Measurements from ENCODE around the gene SERTAD2.

Gene SERTAD2

GRCh38 chr2:64615192-64615763 is 38.4 kb downstream of the SERTAD2 start:
- H3K9me3 ChIP-seq (ENCODE audit: insufficient read depth, low read depth, low read length), result no peaks in the 10 kb centered on the region
- no peak overlapping the region for H2AFZ ChIP-seq (ENCODE audit: low read length)
- no peak overlapping the region for H3K9ac ChIP-seq (ENCODE audit: low read depth, low read length, poor library complexity, severe bottlenecking)
- TF ChIP-seq CTCF (conservative IDR thresholded peaks at IDR 0.05; ENCODE audit: low read length) (no peak), EZH2phosphoT487 (IDR thresholded peaks at IDR 0.05; ENCODE audit: borderline replicate concordance) (no peak)
- no peaks in the 10 kb centered on the region for H3K27me3 ChIP-seq (ENCODE audit: insufficient read depth, low read length, poor library complexity, severe bottlenecking)
- H3K36me3 ChIP-seq (ENCODE audit: insufficient read depth, low read length), result no peaks in the 10 kb centered on the region
- H3K4me1 ChIP-seq (ENCODE audit: insufficient read depth, low read length, poor library complexity, severe bottlenecking), result no peaks in the 10 kb centered on the region
- H3K9me2 ChIP-seq (replicated peaks; ENCODE audit: low read depth, low read length), result no peaks in the 10 kb centered on the region
- no peak overlapping the region for H3K4me2 ChIP-seq (ENCODE audit: low read depth, low read length, poor library complexity, severe bottlenecking)
- no peaks in the 10 kb centered on the region for H3K79me2 ChIP-seq (ENCODE audit: insufficient read depth, low read length)
- H3K4me3 ChIP-seq (ENCODE audit: low read length, poor library complexity, severe bottlenecking), result no peak overlapping the region
- no peaks in the 10 kb centered on the region for H4K20me1 ChIP-seq (ENCODE audit: insufficient read depth, low read length, poor library complexity, severe bottlenecking)
- H3F3A ChIP-seq (ENCODE audit: low read depth), result no peaks in the 10 kb centered on the region

DNA sequence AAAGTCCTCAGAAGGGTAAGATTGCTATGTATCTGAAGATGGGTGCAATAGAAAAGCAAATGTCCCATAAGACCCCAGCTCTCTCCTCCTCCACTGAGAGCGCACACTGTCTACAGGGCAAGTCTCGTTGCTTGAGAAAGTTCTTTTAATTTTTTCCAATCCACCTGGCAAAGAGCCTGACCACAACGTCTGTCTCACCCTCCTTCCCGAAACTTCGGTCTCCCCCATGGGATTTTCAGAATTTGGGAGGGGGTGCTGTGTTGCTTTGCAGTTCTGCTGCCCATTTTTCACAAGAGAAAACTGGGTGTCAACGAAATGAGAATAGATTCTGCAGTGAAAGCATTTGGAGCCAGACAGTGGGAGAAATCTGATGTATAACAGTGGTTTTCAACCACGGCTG is 40.4 kb downstream of the SERTAD2 start:
- TF ChIP-seq CTCF (conservative IDR thresholded peaks at IDR 0.05; ENCODE audit: low read length), result no peak
- TF ChIP-seq EZH2phosphoT487 (IDR thresholded peaks at IDR 0.05; ENCODE audit: borderline replicate concordance), result no peak
- no peak overlapping the region for H3K9ac ChIP-seq (ENCODE audit: low read depth, low read length, poor library complexity, severe bottlenecking)
- no peak overlapping the region for H3K4me3 ChIP-seq (ENCODE audit: low read length, poor library complexity, severe bottlenecking)
- H3F3A ChIP-seq (ENCODE audit: low read depth), result no peaks in the 10 kb centered on the region
- no peaks in the 10 kb centered on the region for H3K9me3 ChIP-seq (ENCODE audit: insufficient read depth, low read depth, low read length)
- H3K9me2 ChIP-seq (replicated peaks; ENCODE audit: low read depth, low read length), result no peaks in the 10 kb centered on the region
- no peaks in the 10 kb centered on the region for H3K36me3 ChIP-seq (ENCODE audit: insufficient read depth, low read length)
- H3K79me2 ChIP-seq (ENCODE audit: insufficient read depth, low read length), result no peaks in the 10 kb centered on the region
- no peak overlapping the region for H3K4me2 ChIP-seq (ENCODE audit: low read depth, low read length, poor library complexity, severe bottlenecking)
- no peaks in the 10 kb centered on the region for H4K20me1 ChIP-seq (ENCODE audit: insufficient read depth, low read length, poor library complexity, severe bottlenecking)
- no peaks in the 10 kb centered on the region for H3K27me3 ChIP-seq (ENCODE audit: insufficient read depth, low read length, poor library complexity, severe bottlenecking)
- no peak overlapping the region for H2AFZ ChIP-seq (ENCODE audit: low read length)
- no peaks in the 10 kb centered on the region for H3K4me1 ChIP-seq (ENCODE audit: insufficient read depth, low read length, poor library complexity, severe bottlenecking)

DNA sequence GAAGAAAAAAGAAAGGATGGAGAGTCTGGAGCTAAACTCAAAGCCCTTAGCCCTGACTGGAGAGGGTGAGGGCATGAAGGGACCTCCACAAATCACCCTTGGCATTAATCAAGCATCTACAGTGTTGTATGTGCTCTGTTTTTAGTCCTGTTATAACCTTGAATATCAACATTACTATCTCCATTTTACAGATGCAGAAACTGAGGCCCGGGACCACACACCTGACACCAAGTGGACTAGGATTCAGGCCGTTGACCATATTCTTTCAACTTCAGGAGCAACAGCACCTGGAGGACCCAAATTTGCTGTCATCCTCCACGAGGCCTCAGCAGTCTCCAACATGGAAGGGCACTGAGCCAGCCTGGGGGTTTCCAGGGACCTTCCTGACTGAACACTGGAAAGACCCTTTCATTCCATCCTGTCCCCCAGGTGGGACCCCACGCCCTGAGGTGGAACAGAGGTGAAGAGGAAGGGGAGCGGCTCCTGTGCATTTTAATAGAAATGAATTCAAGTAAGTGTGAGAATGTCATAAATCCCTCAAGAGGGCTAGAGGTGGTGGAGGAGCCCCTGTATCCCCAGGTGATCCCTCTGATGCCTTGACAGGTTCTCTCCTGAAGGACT is 41.0 kb downstream of the SERTAD2 start:
- H3F3A ChIP-seq (ENCODE audit: low read depth), result no peaks in the 10 kb centered on the region
- H3K4me2 ChIP-seq (ENCODE audit: low read depth, low read length, poor library complexity, severe bottlenecking), result no peak overlapping the region
- H4K20me1 ChIP-seq (ENCODE audit: insufficient read depth, low read length, poor library complexity, severe bottlenecking), result no peaks in the 10 kb centered on the region
- no peaks in the 10 kb centered on the region for H3K36me3 ChIP-seq (ENCODE audit: insufficient read depth, low read length)
- no peaks in the 10 kb centered on the region for H3K4me1 ChIP-seq (ENCODE audit: insufficient read depth, low read length, poor library complexity, severe bottlenecking)
- no peak overlapping the region for H3K4me3 ChIP-seq (ENCODE audit: low read length, poor library complexity, severe bottlenecking)
- no peak overlapping the region for H3K9ac ChIP-seq (ENCODE audit: low read depth, low read length, poor library complexity, severe bottlenecking)
- no peaks in the 10 kb centered on the region for H3K79me2 ChIP-seq (ENCODE audit: insufficient read depth, low read length)
- no peaks in the 10 kb centered on the region for H3K9me3 ChIP-seq (ENCODE audit: insufficient read depth, low read depth, low read length)
- no peak for TF ChIP-seq EZH2phosphoT487 (IDR thresholded peaks at IDR 0.05; ENCODE audit: borderline replicate concordance)
- no peak for TF ChIP-seq CTCF (conservative IDR thresholded peaks at IDR 0.05; ENCODE audit: low read length)
- no peaks in the 10 kb centered on the region for H3K9me2 ChIP-seq (replicated peaks; ENCODE audit: low read depth, low read length)
- H2AFZ ChIP-seq (ENCODE audit: low read length), result no peak overlapping the region
- no peaks in the 10 kb centered on the region for H3K27me3 ChIP-seq (ENCODE audit: insufficient read depth, low read length, poor library complexity, severe bottlenecking)

Measured in Loucy (cell line).